Measurements from ENCODE around the gene PTEN. TPM values are rescaled to one million over a fixed set of nuclear protein-coding genes. Genes with fewer than 3 reads are reported as not detected.
"Not testable (repeated sequence)": the region's sequence is repeated elsewhere in the genome, so short reads cannot be mapped to it uniquely, and the experiment has no call there.

Gene PTEN
- total and polyA plus RNA-seq, 8 donors: 97.1 to 140 (median 121) TPM

- no peak for TF ChIP-seq CTCF (IDR thresholded peaks at IDR 0.05)
- H3K4me1 ChIP-seq: peaks cover 0 to 4% of the 10 kb centered on the region in 2 donors
- H3K9me3 ChIP-seq: no peaks in the 10 kb centered on the region
- H3K36me3 ChIP-seq: no peaks in the 10 kb centered on the region
- ATAC-seq (no peak), DNase-seq (no peak)
- H3K27ac ChIP-seq: no peak overlapping the region
- intact Hi-C loops (cut with DNase I): no loop called here
- no peaks in the 10 kb centered on the region for H3K27me3 ChIP-seq
- no peak overlapping the region for H3K4me3 ChIP-seq
Observed at GRCh38 chr10:87846023-87846422, 17.4 kb upstream of the PTEN start.

GRCh38 chr10:87846711-87847110 lies 16.7 kb upstream of the PTEN start:
- intact Hi-C loops (cut with DNase I); H3K27ac ChIP-seq; DNase-seq; ATAC-seq; H3K36me3 ChIP-seq; H3K9me3 ChIP-seq; H3K4me1 ChIP-seq; H3K27me3 ChIP-seq; H3K4me3 ChIP-seq: not testable (repeated sequence)

GRCh38 chr10:87847550-87847949 lies 15.9 kb upstream of the PTEN start:
- no peak for DNase-seq
- no peaks in the 10 kb centered on the region for H3K36me3 ChIP-seq
- no peaks in the 10 kb centered on the region for H3K27me3 ChIP-seq
- H3K4me3 ChIP-seq: no peak overlapping the region
- peaks cover 0 to 6% of the 10 kb centered on the region in 2 donors for H3K4me1 ChIP-seq
- H3K27ac ChIP-seq: no peak overlapping the region
- intact Hi-C loops (cut with DNase I): no loop called here
- H3K9me3 ChIP-seq: no peaks in the 10 kb centered on the region
- no peak for TF ChIP-seq CTCF (IDR thresholded peaks at IDR 0.05)
- ATAC-seq: no peak

DNA sequence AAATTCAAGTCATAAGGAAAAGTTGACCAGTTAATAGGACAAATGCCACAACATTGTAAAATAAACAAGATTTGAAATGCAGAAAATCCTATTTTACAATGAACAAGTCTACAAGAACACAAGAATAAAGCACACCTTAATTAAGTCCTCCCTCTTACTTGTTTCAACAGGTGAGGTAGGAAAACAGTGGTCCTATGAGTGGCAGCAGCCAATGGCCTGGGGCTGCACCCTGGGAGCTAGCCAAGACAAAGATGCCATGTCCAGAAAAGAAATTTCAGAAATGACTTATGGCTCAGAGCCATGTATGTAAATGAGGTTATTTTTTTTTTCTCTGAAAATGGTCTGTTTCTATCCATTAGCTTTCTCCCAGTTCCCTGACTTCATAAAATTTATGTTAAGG lies 14.4 kb upstream of the PTEN start:
- ATAC-seq (no peak), DNase-seq (no peak)
- H3K9me3 ChIP-seq: no peaks in the 10 kb centered on the region
- intact Hi-C loops (cut with DNase I): no loop called here
- no peak overlapping the region for H3K4me3 ChIP-seq
- H3K27ac ChIP-seq: no peak overlapping the region
- H3K4me1 ChIP-seq: peaks cover 0 to 6% of the 10 kb centered on the region in 2 donors
- no peak for TF ChIP-seq CTCF (IDR thresholded peaks at IDR 0.05)
- no peaks in the 10 kb centered on the region for H3K27me3 ChIP-seq
- H3K36me3 ChIP-seq: no peaks in the 10 kb centered on the region

GRCh38 chr10:87850742-87851205 lies 12.7 kb upstream of the PTEN start:
- H3K36me3 ChIP-seq: no peaks in the 10 kb centered on the region
- no peaks in the 10 kb centered on the region for H3K27me3 ChIP-seq
- intact Hi-C loops (cut with DNase I): no loop called here
- H3K4me1 ChIP-seq: peaks cover 0 to 6% of the 10 kb centered on the region in 2 donors
- H3K27ac ChIP-seq: no peak overlapping the region
- ATAC-seq: peak; percentile 97
- no peak overlapping the region for H3K4me3 ChIP-seq
- peak; percentile 43 to 50 for TF ChIP-seq CTCF (IDR thresholded peaks at IDR 0.05)
- no peaks in the 10 kb centered on the region for H3K9me3 ChIP-seq
- DNase-seq: peak in 3 of 4 donors; percentile 51 to 78 (median 53)

GRCh38 chr10:87852089-87852488 lies 11.3 kb upstream of the PTEN start:
- no peaks in the 10 kb centered on the region for H3K27me3 ChIP-seq
- DNase-seq (no peak), ATAC-seq (no peak)
- H3K9me3 ChIP-seq: no peaks in the 10 kb centered on the region
- H3K36me3 ChIP-seq: no peaks in the 10 kb centered on the region
- peaks cover 0 to 6% of the 10 kb centered on the region in 2 donors for H3K4me1 ChIP-seq
- H3K4me3 ChIP-seq: no peak overlapping the region
- intact Hi-C loops (cut with DNase I): no loop called here
- H3K27ac ChIP-seq: no peak overlapping the region
- no peak for TF ChIP-seq CTCF (IDR thresholded peaks at IDR 0.05)

DNA sequence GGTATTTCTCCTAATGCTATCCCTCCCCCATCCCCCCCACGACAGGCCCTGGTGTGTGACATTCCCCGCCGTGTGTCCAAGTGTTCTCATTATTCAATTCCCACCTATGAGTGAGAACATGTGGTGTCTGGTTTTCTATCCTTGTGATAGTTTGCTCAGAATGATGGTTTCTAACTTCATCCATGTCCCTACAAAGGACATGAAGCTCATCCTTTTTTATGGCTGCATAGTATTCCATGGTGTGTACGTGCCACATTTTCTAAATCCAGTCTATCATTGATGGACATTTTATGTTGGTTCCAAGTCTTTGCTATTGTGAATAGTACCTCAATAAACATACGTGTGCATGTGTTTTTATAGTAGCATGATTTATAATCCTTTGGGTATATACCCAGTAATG lies 8.2 kb upstream of the PTEN start:
- H3K27me3 ChIP-seq; H3K36me3 ChIP-seq; H3K27ac ChIP-seq; ATAC-seq; H3K9me3 ChIP-seq; DNase-seq; H3K4me1 ChIP-seq; H3K4me3 ChIP-seq; intact Hi-C loops (cut with DNase I): not testable (repeated sequence)

- intact Hi-C loops (cut with DNase I); H3K4me3 ChIP-seq; H3K36me3 ChIP-seq; H3K27me3 ChIP-seq; DNase-seq; ATAC-seq; H3K27ac ChIP-seq; H3K9me3 ChIP-seq: not testable (repeated sequence)
- H3K4me1 ChIP-seq: peaks cover 0 to 12% of the 10 kb centered on the region in 2 donors
Observed at GRCh38 chr10:87855665-87856064, 7.8 kb upstream of the PTEN start.
